ENCODE data around the gene TNRC6B. TPM values are rescaled to one million over a fixed set of nuclear protein-coding genes. Genes with fewer than 3 reads are reported as not detected.
"Not testable (repeated sequence)": the region's sequence is repeated elsewhere in the genome, so short reads cannot be mapped to it uniquely, and the experiment has no call there.

Gene TNRC6B
- total RNA-seq, 2 experiments from 2014 or later: 37.9 TPM

DNA sequence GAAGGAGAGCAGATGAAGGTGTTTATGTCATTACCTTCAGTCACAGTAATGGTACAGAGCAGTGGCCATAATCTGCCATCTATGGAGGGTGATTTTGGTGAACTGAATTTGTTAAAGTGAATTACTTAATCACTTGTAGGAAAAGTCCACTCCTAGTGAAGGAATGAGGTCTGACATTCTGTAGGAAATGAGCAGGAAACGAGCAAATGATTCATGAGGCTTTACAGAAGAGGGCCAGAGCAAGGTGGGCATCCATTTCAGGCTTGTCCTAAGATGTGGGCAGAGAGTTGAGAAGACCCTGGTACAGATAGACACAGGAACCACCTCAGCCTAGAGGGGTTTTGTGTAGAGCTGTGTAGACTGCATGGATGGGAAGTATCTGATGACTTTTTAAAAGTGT, 186.7 kb downstream of the TNRC6B start:
- Mint-ChIP-seq H3K36me3 (ENCODE audit: low read depth) (peaks cover 71% of the 10 kb centered on the region), H3K4me1 (ENCODE audit: low read depth) (no peaks in the 10 kb centered on the region), H3K27me3 (ENCODE audit: low read depth) (no peaks in the 10 kb centered on the region), H3K27ac (no peak overlapping the region), H3K9me3 (no peaks in the 10 kb centered on the region), H3K4me3 (no peak overlapping the region)
- CTCF ChIA-PET: no interaction called here
- intact Hi-C loops (cut with micrococcal nuclease): no loop called here
- DNase-seq: no peak

DNA sequence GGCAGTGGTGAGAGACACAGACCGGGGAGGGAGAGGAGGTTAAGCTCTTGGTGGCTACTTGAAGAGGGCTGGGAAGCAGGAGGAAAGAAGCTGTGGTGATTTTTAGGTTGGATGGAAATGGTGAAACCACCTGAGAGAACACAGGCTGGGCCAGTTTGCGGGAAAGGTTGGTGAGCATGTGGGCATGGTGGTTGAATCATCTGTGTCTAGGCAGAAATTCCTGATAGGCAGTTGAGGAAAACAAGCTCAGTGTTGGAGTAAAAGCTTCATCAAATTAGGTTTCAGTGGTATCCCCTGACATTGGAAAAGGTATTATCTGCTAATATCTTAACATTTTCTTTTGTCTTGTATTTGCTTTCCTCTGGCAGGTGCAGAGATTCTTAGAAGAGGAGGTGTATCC, 188.3 kb downstream of the TNRC6B start:
- Mint-ChIP-seq H3K36me3 (ENCODE audit: low read depth) (peaks cover 63% of the 10 kb centered on the region), H3K27me3 (ENCODE audit: low read depth) (no peaks in the 10 kb centered on the region), H3K4me3 (no peak overlapping the region), H3K4me1 (ENCODE audit: low read depth) (peaks cover 5% of the 10 kb centered on the region), H3K9me3 (no peaks in the 10 kb centered on the region), H3K27ac (peak overlapping the region; percentile 35)
- intact Hi-C loops (cut with micrococcal nuclease): no loop called here
- DNase-seq: no peak
- CTCF ChIA-PET: interaction anchor here (0.7 to 0.8 kb wide), 2 partner anchors 10 to 18 kb away, joined by 3 to 5 read pairs; no protein-coding TSS in a partner anchor

GRCh38 chr22:40367342-40367741, 189.6 kb downstream of the TNRC6B start:
- H3K4me3 Mint-ChIP-seq: no peak overlapping the region

DNA sequence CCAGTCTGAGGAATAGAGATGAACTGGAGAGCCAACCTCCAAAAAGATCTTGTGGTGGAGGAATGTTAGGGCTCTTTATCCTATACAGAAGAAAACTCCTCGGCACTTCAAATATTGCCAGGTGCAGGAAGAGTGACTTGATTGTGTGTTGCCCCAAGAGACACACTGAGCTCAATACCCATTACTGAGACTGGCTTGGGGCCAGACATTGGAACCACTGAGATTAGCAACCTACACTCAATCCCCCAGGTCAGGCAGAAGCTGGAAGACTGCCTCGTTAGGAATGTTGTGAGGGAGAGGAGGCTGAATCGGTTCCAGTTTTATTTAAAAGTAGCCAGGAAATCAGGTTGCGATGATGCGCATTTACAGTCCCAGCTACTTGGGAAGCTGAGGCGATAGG, 190.3 kb downstream of the TNRC6B start:
- DNase-seq: no peak
- CTCF ChIA-PET: interaction anchor here (1.0 kb wide), 1 partner anchor 17 kb away, joined by 3 read pairs; no protein-coding TSS in a partner anchor
- Mint-ChIP-seq H3K27me3 (ENCODE audit: low read depth) (no peaks in the 10 kb centered on the region), H3K4me1 (ENCODE audit: low read depth) (peaks cover 19% of the 10 kb centered on the region), H3K4me3 (no peak overlapping the region), H3K9me3 (no peaks in the 10 kb centered on the region), H3K36me3 (ENCODE audit: low read depth) (peaks cover 49% of the 10 kb centered on the region), H3K27ac (peak overlapping the region; percentile 37)
- intact Hi-C loops (cut with micrococcal nuclease): no loop called here

More at GRCh38 chr22:40367342-40367741, 189.6 kb downstream of the TNRC6B start:
- peaks cover 12% of the 10 kb centered on the region for H3K4me1 Mint-ChIP-seq (ENCODE audit: low read depth)
- CTCF ChIA-PET: interaction anchor here (1.0 kb wide), 1 partner anchor 16 kb away, joined by 3 read pairs; no protein-coding TSS in a partner anchor
- H3K36me3 Mint-ChIP-seq (ENCODE audit: low read depth): peaks cover 55% of the 10 kb centered on the region
- H3K27me3 Mint-ChIP-seq (ENCODE audit: low read depth): no peaks in the 10 kb centered on the region
- no peaks in the 10 kb centered on the region for H3K9me3 Mint-ChIP-seq
- intact Hi-C loops (cut with micrococcal nuclease): no loop called here
- DNase-seq: no peak
- no peak overlapping the region for H3K27ac Mint-ChIP-seq

- DNase-seq: no peak
- H3K4me3 Mint-ChIP-seq: no peak overlapping the region
- peaks cover 47% of the 10 kb centered on the region for H3K36me3 Mint-ChIP-seq (ENCODE audit: low read depth)
- intact Hi-C loops (cut with micrococcal nuclease): no loop called here
- CTCF ChIA-PET: no interaction called here
- no peaks in the 10 kb centered on the region for H3K9me3 Mint-ChIP-seq
- H3K4me1 Mint-ChIP-seq (ENCODE audit: low read depth): peaks cover 24% of the 10 kb centered on the region
- no peaks in the 10 kb centered on the region for H3K27me3 Mint-ChIP-seq (ENCODE audit: low read depth)
- H3K27ac Mint-ChIP-seq: no peak overlapping the region
Measured at GRCh38 chr22:40368836-40369235, 191.1 kb downstream of the TNRC6B start.

GRCh38 chr22:40374567-40374966, 196.8 kb downstream of the TNRC6B start:
- Mint-ChIP-seq H3K4me3 (no peak overlapping the region), H3K4me1 (ENCODE audit: low read depth) (peaks cover 40% of the 10 kb centered on the region), H3K27ac (no peak overlapping the region), H3K36me3 (ENCODE audit: low read depth) (peaks cover 14% of the 10 kb centered on the region), H3K27me3 (ENCODE audit: low read depth) (no peaks in the 10 kb centered on the region), H3K9me3 (no peaks in the 10 kb centered on the region)
- CTCF ChIA-PET: interaction anchor here (1.3 to 1.5 kb wide), 2 partner anchors 9 to 105 kb away, joined by 5 to 9 read pairs; no protein-coding TSS in a partner anchor
- DNase-seq: no peak
- intact Hi-C loops (cut with micrococcal nuclease): loop anchor here (5.0 kb wide), 3 partner anchors 103 to 523 kb away; partner anchors contain the start of gene MRTFA

DNA sequence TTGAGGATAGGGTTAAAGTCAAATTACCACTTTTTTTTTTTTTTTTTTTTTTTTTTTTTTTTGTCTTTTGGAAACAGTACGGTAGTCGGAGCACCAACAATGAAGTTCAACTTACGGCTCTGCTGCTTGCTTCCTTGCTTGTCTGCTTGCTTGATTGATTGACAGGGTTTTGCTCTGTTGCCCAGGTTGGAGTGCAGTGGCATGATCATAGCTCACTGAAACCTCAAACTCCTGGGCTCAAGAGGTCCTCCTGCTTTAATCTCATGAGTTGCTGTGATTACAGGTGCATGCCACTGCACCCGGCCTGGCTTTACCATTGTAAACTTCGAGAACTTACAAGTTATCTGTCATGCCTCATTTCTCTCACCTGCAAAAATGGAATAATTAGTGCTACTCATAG, 198.4 kb downstream of the TNRC6B start:
- peaks cover 1% of the 10 kb centered on the region for H3K9me3 Mint-ChIP-seq
- no peaks in the 10 kb centered on the region for H3K27me3 Mint-ChIP-seq (ENCODE audit: low read depth)
- H3K4me3 Mint-ChIP-seq: no peak overlapping the region
- intact Hi-C loops (cut with micrococcal nuclease): no loop called here
- H3K27ac Mint-ChIP-seq: no peak overlapping the region
- CTCF ChIA-PET: interaction anchor here (1.8 kb wide), 1 partner anchor 28 kb away, joined by 4 read pairs; no protein-coding TSS in a partner anchor
- H3K4me1 Mint-ChIP-seq (ENCODE audit: low read depth): peaks cover 35% of the 10 kb centered on the region
- DNase-seq: no peak
- peaks cover 10% of the 10 kb centered on the region for H3K36me3 Mint-ChIP-seq (ENCODE audit: low read depth)

- intact Hi-C loops (cut with micrococcal nuclease): no loop called here
- Mint-ChIP-seq H3K27ac (no peak overlapping the region), H3K9me3 (peaks cover 1% of the 10 kb centered on the region), H3K4me1 (ENCODE audit: low read depth) (peaks cover 34% of the 10 kb centered on the region), H3K27me3 (ENCODE audit: low read depth) (no peaks in the 10 kb centered on the region), H3K36me3 (ENCODE audit: low read depth) (peaks cover 7% of the 10 kb centered on the region), H3K4me3 (no peak overlapping the region)
- CTCF ChIA-PET: interaction anchor here (1.3 to 1.8 kb wide), 2 partner anchors 30 to 59 kb away, joined by 3 to 4 read pairs; no protein-coding TSS in a partner anchor
- no peak for DNase-seq
Measured at GRCh38 chr22:40377931-40378330, 200.2 kb downstream of the TNRC6B start.

GRCh38 chr22:40378448-40378847, 200.7 kb downstream of the TNRC6B start:
- intact Hi-C loops (cut with micrococcal nuclease); H3K9me3 Mint-ChIP-seq; H3K4me3 Mint-ChIP-seq; H3K27ac Mint-ChIP-seq; H3K27me3 Mint-ChIP-seq (ENCODE audit: low read depth); CTCF ChIA-PET; H3K36me3 Mint-ChIP-seq (ENCODE audit: low read depth); DNase-seq: not testable (repeated sequence)
- peaks cover 33% of the 10 kb centered on the region for H3K4me1 Mint-ChIP-seq (ENCODE audit: low read depth)

DNA sequence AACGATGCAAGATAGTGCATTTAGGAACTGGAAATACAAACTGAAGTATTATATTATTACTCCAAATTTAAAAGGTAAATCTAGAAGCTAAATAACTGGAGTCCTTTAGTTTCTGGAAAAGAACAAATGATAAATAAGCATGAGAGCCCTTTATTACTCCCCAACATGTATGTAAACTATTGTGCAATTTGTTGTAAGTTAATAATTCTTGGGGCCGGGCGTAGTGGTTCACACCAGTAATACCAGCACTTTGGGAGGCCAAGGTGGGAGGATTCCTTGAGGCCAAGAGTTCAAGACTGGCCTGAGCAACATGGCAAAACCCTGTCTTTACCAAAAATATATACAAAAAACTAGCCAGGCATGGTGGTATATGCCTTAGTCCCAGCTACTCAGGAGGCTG, 203.7 kb downstream of the TNRC6B start:
- intact Hi-C loops (cut with micrococcal nuclease): no loop called here
- no peak overlapping the region for H3K27ac Mint-ChIP-seq
- no peaks in the 10 kb centered on the region for H3K27me3 Mint-ChIP-seq (ENCODE audit: low read depth)
- H3K36me3 Mint-ChIP-seq (ENCODE audit: low read depth): peaks cover 2% of the 10 kb centered on the region
- H3K9me3 Mint-ChIP-seq: peaks cover 1% of the 10 kb centered on the region
- no peak overlapping the region for H3K4me3 Mint-ChIP-seq
- no peak for DNase-seq
- peaks cover 44% of the 10 kb centered on the region for H3K4me1 Mint-ChIP-seq (ENCODE audit: low read depth)
- CTCF ChIA-PET: no interaction called here

GRCh38 chr22:40383905-40384304, 206.2 kb downstream of the TNRC6B start:
- CTCF ChIA-PET: interaction anchor here (0.7 to 2.1 kb wide), 7 partner anchors 10 to 263 kb away, joined by 3 to 9 read pairs (median 4); no protein-coding TSS in a partner anchor
- peak overlapping the region; percentile 81 for H3K27ac Mint-ChIP-seq
- no peak for DNase-seq
- no peak overlapping the region for H3K4me3 Mint-ChIP-seq
- peaks cover 2% of the 10 kb centered on the region for H3K36me3 Mint-ChIP-seq (ENCODE audit: low read depth)
- peaks cover 1% of the 10 kb centered on the region for H3K9me3 Mint-ChIP-seq
- H3K4me1 Mint-ChIP-seq (ENCODE audit: low read depth): peaks cover 59% of the 10 kb centered on the region
- no peaks in the 10 kb centered on the region for H3K27me3 Mint-ChIP-seq (ENCODE audit: low read depth)
- intact Hi-C loops (cut with micrococcal nuclease): no loop called here

DNA sequence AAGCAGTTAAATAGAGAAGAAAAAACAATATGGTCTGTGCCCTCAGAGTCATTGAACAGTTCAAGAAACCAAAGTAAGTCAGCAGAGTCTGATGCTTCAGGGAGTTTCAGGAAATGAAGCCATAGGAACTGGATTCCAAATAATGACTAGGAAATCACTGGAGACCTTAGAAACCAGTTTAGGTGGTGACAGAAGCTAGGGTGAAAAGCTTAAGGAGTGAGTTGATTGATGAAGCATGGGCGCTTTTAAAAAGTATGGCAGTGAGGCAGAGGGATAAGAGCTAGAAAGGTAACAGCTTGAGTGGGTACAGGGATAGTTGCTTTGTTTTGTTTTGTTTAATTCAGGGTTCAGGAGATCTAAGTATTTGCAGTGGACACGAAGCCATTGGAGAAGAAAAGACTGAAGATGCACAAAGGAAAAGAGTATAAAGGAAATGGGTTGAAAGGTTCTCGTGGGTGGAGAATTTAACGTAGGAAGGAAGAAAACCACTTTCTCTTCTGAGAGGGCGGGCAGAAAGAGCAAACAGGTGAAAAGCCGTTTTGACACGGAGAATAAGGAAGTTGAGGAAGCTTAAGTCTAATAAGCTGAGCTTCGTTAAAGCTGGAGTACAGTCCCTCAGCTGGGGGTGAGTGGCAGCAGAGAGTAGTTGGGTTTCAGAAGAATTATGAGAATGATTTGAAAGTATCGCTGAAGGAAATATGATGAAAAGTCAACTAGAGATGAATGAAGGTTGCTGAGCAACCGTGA, 207.5 kb downstream of the TNRC6B start:
- H3K27me3 Mint-ChIP-seq (ENCODE audit: low read depth): no peaks in the 10 kb centered on the region
- peak overlapping the region; percentile 89 for H3K27ac Mint-ChIP-seq
- peaks cover 5% of the 10 kb centered on the region for H3K36me3 Mint-ChIP-seq (ENCODE audit: low read depth)
- DNase-seq: peak; percentile 72
- CTCF ChIA-PET: interaction anchor here (0.6 to 1.7 kb wide), 11 partner anchors 13 to 440 kb away, joined by 3 to 6 read pairs (median 4); no protein-coding TSS in a partner anchor
- H3K9me3 Mint-ChIP-seq: peaks cover 1% of the 10 kb centered on the region
- peak overlapping the region; percentile 76 for H3K4me3 Mint-ChIP-seq
- intact Hi-C loops (cut with micrococcal nuclease): loop anchor here (1.0 kb wide), 1 partner anchor 15 kb away; no protein-coding TSS in a partner anchor
- peaks cover 60% of the 10 kb centered on the region for H3K4me1 Mint-ChIP-seq (ENCODE audit: low read depth)

All from activated naive CD4-positive, alpha-beta T cell treated with anti-CD3 and anti-CD28 coated beads for 36 hours (primary cell).